ENCODE results near the gene RBFOX1. TPM values are rescaled to one million over a fixed set of nuclear protein-coding genes. Genes with fewer than 3 reads are reported as not detected.

Gene RBFOX1
- total and polyA plus RNA-seq, 2 donors (not counting 1 experiment from before 2014, with no cell fraction given) = not detected

- intact Hi-C loops (cut with micrococcal nuclease) = no loop called here
- H3K27ac ChIP-seq (ENCODE audit: low read length in 2 of 2) = no peak overlapping the region
- H2AFZ ChIP-seq (ENCODE audit: insufficient read depth, low read depth, low read length, poor library complexity, severe bottlenecking) = no peak overlapping the region
- no peaks in the 10 kb centered on the region for H3K27me3 Mint-ChIP-seq
- no peak for TF ChIP-seq EZH2 (IDR thresholded peaks at IDR 0.05; ENCODE audit: borderline replicate concordance, insufficient read depth, low read depth, low read length, poor library complexity, severe bottlenecking)
- no peak for TF ChIP-seq CTCF (IDR thresholded peaks at IDR 0.05)
- 92% methylated on average over 3 of the region's 3 CpGs for WGBS (ENCODE audit: insufficient coverage)
- H3K4me2 ChIP-seq (replicated peaks; ENCODE audit: low read depth, low read length, poor library complexity, severe bottlenecking) = no peak overlapping the region
- no peaks in the 10 kb centered on the region for H3K27me3 ChIP-seq (replicated peaks in 1 of 4; ENCODE audit: control extremely low read depth in 1 of 4, control insufficient read depth in 3 of 4, insufficient read depth in 4 of 4, low read length in 3 of 4)
- DNase-seq (no peak), ATAC-seq (ENCODE audit: low read depth) (no peak)
- POLR2A ChIA-PET = no interaction called here
- H4K20me1 ChIP-seq (ENCODE audit: control insufficient read depth, insufficient read depth, low read length, poor library complexity, severe bottlenecking) = no peaks in the 10 kb centered on the region
- CTCF ChIA-PET = no interaction called here
- H3K4me1 ChIP-seq (ENCODE audit: control insufficient read depth in 2 of 2, insufficient read depth in 2 of 2, low read length in 2 of 2) = no peaks in the 10 kb centered on the region
- no peaks in the 10 kb centered on the region for H3K4me1 Mint-ChIP-seq
- H3K4me3 ChIP-seq (ENCODE audit: control extremely low read depth in 1 of 5, extremely low read depth in 1 of 5, insufficient read depth in 1 of 5, low read depth in 2 of 5, low read length in 4 of 5) = no peak overlapping the region
- H3K27ac Mint-ChIP-seq = no peak overlapping the region
- H3K9me3 Mint-ChIP-seq (ENCODE audit: insufficient read depth) = peaks cover 9% of the 10 kb centered on the region
- no peaks in the 10 kb centered on the region for H3K79me2 ChIP-seq (ENCODE audit: control insufficient read depth, insufficient read depth, low read length)
- H3K36me3 ChIP-seq (replicated peaks in 1 of 2; ENCODE audit: control extremely low read depth in 1 of 2, control insufficient read depth in 1 of 2, extremely low read depth in 1 of 2, insufficient read depth in 2 of 2, low read length in 1 of 2) = no peaks in the 10 kb centered on the region
- H3K4me3 Mint-ChIP-seq = no peak overlapping the region
- H3K9me3 ChIP-seq (ENCODE audit: control extremely low read depth in 1 of 3, control insufficient read depth in 2 of 3, insufficient read depth in 1 of 3, low read length in 2 of 3) = peaks cover 0 to 3% (median 0%) of the 10 kb centered on the region in 3 donors
- no peak overlapping the region for H3K9ac ChIP-seq (ENCODE audit: low read length)
These were observed 137.7 kb downstream of the RBFOX1 start for GRCh38 chr16:7470344-7470743.

GRCh38 chr16:7471268-7471667 lies 138.6 kb downstream of the RBFOX1 start:
- no peaks in the 10 kb centered on the region for H3K4me1 Mint-ChIP-seq
- Histone ChIP-seq H3K9ac (ENCODE audit: low read length) (no peak overlapping the region), H3K4me2 (replicated peaks; ENCODE audit: low read depth, low read length, poor library complexity, severe bottlenecking) (no peak overlapping the region), H3K9me3 (ENCODE audit: control extremely low read depth in 1 of 3, control insufficient read depth in 2 of 3, insufficient read depth in 1 of 3, low read length in 2 of 3) (peaks cover 0 to 3% (median 0%) of the 10 kb centered on the region in 3 donors), H3K36me3 (replicated peaks in 1 of 2; ENCODE audit: control extremely low read depth in 1 of 2, control insufficient read depth in 1 of 2, extremely low read depth in 1 of 2, insufficient read depth in 2 of 2, low read length in 1 of 2) (no peaks in the 10 kb centered on the region), H3K27ac (ENCODE audit: low read length in 2 of 2) (no peak overlapping the region), H3K27me3 (replicated peaks in 1 of 4; ENCODE audit: control extremely low read depth in 1 of 4, control insufficient read depth in 3 of 4, insufficient read depth in 4 of 4, low read length in 3 of 4) (no peaks in the 10 kb centered on the region), H2AFZ (ENCODE audit: insufficient read depth, low read depth, low read length, poor library complexity, severe bottlenecking) (no peak overlapping the region), H3K4me1 (ENCODE audit: control insufficient read depth in 2 of 2, insufficient read depth in 2 of 2, low read length in 2 of 2) (no peaks in the 10 kb centered on the region), H3K4me3 (ENCODE audit: control extremely low read depth in 1 of 5, extremely low read depth in 1 of 5, insufficient read depth in 1 of 5, low read depth in 2 of 5, low read length in 4 of 5) (no peak overlapping the region), H3K79me2 (ENCODE audit: control insufficient read depth, insufficient read depth, low read length) (no peaks in the 10 kb centered on the region), H4K20me1 (ENCODE audit: control insufficient read depth, insufficient read depth, low read length, poor library complexity, severe bottlenecking) (no peaks in the 10 kb centered on the region)
- DNase-seq = no peak
- peaks cover 9% of the 10 kb centered on the region for H3K9me3 Mint-ChIP-seq (ENCODE audit: insufficient read depth)
- ATAC-seq (ENCODE audit: low read depth) = no peak
- no peak overlapping the region for H3K27ac Mint-ChIP-seq
- ChIA-PET POLR2A (no interaction called here), CTCF (no interaction called here)
- intact Hi-C loops (cut with micrococcal nuclease) = no loop called here
- WGBS (ENCODE audit: insufficient coverage) = no CpG with 5 or more reads among the region's 1 CpG
- H3K27me3 Mint-ChIP-seq = no peaks in the 10 kb centered on the region
- no peak overlapping the region for H3K4me3 Mint-ChIP-seq
- TF ChIP-seq EZH2 (IDR thresholded peaks at IDR 0.05; ENCODE audit: borderline replicate concordance, insufficient read depth, low read depth, low read length, poor library complexity, severe bottlenecking) (no peak), CTCF (IDR thresholded peaks at IDR 0.05) (no peak)
